Measurements from ENCODE around the gene TBP.

GRCh38 chr6:170561555-170561954 lies 7.4 kb downstream of the TBP start:
- TF ChIP-seq SUZ12 (IDR thresholded peaks at IDR 0.05; ENCODE audit: extremely low read depth, insufficient read depth, insufficient read length) (no peak), ZNF274 (IDR thresholded peaks at IDR 0.05; ENCODE audit: low read depth, low read length) (no peak)

All from NT2/D1 (cell line).